HG02642 (cell line): ENCODE measurements around the gene TRIM17.

Source experiments
- ATAC-seq: cut with Tn5 transposase; IDR thresholded peaks from one replicate; pipeline ENCODE4 v1.9.1; 2021; ENCODE audit warnings: mild to moderate bottlenecking; ENCODE audit not compliant: unreplicated experiment, poor library complexity

The TRIM17 gene

DNA sequence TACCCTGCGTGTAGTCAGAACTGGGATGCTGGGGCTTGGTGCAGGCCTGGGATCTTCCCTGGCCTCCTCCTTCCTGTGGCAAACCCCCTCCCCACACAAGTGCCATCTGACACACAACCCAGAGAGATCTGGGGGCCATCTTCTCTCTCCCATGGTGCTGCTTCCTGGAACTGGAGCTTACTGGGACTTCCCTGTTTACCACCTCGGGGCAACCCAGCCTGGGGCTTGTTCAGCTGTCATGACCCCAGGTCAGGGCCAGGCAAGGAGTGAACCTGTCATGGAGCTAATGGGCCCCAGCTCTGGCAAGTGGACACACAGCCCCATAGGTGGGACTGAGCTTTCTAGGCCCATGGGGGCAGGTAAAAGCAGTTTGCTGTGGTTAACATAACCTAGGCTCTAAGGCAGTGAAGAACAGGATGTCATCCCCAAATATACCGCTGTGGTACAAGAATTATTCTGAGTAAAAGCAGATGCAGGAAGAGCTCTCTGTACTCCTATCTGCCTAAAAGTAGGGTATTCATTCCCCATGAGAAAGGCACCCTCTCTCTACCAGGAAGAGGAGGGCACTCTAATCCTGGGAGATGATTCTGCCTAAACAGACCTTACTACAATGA is 12.4 kb downstream of the TRIM17 start:
- no peak for ATAC-seq

DNA sequence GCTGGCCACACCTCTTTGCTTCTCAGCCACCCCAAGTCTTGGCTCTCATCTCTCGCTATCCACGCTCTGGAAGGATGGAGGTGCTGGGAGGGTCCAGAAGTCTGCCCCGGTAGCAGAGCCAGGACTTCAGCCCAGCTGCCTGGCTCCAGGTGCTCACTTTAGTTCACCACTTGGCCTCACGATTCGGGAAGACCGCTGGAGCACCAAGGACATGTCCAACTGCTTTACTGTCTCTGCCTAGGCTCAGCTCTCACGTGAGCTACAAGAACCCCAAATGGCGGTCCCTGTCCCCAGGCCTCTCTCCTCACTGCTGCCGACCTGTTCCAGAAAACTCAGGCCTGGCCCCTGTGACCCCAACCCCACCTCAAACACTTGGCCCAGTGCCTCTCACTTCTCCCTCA is 13.4 kb downstream of the TRIM17 start:
- no peak for ATAC-seq

DNA sequence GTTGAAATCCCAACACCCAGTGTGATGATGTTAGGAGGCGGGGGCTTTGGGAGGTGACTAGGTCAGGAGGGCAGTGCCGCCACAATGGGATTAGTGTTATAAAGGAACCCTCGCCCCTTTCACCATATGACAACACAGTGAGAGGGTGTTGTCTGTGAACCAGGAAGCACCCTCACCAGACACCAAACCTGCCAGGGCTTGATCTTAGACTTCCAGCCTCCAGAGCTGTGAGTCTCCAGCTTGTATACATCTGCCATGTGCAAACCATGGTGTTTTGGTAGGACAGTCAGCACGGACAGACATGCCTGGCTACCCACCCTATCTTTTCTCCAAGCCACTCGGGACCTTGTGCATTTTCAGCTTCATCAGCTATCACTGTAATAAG is 14.0 kb downstream of the TRIM17 start:
- no peak for ATAC-seq

DNA sequence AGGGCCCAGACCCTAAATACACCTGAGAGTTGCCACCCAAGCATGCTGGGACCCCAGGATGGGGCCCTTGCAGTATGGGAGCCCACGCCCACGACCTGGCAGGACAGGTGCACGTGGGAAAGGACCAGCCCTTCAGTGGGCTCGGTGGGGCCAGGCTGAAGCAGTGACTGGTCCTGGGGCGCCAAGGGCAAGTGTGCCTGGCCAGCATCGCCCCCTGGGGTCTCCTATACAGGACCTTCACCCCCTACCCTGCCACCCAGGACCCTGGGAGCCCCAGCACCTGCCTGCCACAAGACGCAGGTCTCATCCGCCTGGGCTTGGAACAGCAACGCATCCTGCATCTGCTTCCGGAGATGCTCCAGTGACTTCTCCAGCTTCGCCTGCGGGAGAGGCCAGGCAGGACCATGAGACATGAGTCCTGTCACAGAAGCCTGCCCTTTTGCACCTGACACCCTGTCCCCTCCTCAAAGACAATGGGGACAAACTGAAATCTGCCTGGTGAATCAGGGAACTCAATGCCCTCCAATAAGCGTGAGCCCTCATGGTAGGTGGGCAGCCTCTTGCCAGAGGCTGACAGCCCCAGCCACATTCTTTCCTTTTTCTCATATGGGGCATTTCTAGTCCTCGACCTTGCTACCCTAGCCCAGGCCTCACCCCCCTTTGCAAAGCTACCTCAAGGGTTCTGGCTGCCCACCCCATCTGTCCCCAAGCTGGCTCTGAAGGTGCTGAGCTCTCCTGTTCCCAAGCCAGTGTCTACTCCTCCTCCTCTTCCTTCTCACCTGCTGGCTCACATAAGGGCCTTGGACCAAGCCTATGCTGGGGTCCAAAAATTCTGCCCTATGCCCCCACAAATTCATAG is 14.7 kb downstream of the TRIM17 start:
- no peak for ATAC-seq

DNA sequence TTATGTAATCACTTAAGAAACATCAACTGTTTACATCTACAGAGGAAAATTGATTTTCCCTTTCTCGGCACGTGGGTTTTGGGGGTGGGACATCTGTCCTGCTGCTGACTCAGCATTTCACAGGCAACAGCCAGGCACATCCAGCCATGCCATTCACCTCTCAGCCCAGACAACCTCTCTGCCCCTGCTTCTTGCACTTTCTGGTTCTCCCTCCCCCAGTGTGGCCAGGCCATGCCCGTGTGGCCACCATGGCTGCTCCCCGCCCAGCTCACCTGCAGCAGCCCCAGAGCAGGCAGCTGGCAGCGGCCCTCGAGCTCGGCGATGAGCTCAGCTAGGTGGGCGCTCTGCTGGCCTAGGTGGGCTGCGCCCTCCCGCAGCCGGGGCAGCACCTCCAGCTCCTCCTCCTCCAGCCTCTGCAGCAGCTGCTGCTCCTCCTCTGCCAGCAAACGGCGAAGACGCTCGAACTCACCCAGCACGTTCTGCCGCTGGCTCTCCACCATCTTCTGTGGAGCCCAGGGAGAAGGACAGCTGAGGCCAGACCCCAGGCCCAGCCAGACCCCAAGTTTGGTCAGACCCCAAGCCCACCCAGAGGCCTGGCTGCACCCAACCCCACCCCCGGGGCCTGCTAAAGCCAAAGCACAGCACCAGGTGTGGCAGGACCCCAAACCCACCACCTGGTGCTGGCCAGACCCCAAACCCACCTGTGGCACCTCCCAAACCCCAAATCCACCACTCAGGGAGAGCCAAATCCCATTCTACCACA is 15.8 kb downstream of the TRIM17 start:
- ATAC-seq, result no peak

DNA sequence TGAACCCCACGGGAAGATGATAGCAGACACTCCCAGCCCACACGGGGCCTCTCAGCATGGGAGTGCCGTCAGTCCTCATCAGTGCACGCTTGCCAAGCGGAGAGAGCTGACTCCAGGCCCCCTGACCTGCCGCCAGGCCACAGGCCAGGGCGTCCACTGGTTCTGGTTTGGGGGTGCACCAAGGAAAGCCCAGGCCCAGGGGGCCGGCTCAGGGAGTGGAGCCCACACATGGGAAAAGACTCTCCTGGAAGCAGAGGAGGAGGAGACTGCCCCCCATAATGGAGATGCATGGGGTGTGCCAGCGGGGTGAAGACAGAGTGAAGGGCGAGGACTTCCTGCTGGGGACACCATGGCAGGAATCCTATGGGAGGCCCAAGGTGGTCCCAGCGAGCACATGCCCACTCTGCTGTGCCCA is 16.4 kb downstream of the TRIM17 start:
- no peak for ATAC-seq

DNA sequence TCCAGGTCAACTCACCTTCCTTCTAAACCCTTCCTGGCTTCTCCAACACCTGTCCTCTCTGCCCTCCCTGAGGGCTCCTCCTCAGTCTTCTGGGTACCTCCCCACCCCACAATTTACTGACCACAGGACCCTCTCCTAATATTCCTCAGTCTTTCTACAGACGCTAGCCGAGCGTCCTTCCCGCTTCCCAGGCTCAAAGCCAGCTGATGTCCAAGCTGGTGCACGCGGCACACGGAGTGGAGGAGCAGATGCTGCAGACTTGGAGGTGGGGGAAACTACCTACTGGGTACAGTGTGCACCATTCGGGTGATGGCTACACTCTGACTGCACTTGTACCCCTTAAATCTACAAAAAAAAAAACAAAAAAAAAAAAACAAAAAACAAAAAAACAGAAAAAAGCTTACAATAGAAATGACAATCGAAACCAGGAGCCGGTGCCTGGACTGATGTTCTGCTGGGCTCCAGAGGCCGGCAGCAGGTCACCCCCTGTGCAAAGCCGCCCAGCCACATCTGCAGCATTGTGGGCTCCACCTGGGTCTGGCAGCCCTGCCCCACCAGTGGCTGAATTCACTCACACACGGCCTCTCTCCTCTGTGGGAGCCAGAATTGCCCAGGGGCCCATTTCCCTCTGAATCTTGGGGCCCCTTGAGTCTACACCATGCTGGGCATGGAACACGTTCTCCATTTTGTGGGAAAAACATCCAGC is 17.0 kb downstream of the TRIM17 start:
- ATAC-seq, result no peak

DNA sequence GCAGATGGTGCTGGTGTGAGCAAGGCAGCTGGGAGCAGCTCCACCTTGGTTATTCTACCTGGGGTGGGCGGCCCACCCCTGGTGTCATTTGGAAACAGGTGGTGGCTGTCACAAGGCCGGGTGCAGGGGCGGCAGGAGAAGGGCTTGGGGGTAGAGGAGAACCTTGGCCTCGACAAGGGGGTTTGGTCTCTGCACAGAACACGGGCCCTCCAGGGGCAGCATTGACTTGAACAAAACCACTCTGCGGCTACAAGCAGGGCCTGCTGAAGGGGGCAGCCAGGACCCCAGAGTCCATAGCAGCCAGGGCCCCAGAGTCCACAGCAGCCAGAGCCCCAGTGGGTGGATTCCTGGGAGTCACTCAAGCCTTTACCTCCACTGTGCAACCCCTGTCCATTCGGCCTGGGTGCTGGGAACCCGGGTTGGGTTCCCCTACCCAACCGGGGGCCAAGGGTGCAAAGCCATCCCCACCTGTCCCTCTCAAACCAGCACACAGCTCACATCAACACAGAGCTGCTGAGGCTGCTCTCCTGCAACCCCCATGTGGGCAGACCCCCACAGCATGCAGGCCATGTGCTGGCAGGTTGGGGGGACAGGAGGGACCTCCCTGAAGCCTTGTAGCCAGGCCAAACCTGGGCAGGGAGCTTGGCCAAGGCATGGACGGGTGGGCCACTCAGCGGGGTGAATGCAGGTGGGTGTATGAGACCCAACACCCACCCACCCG is 17.8 kb downstream of the TRIM17 start:
- ATAC-seq, result no peak

DNA sequence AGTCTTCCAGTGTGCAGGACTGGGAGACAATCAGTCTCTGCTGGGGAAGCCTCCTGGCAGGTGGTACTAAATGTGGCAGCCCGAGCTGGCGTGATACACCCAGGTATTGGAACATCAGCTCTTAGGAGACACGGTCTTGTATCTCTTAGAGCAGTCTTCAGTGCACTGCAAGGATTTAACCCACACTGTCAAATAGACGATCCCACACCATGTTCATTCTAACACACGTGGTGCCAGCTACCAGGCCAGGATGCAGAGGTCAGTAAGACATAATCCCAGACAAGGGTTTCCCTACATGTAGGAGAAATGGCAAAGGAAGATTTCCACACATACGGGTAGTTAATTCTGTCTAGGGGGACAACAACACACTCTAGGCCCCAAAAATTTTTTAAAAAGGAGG is 18.7 kb downstream of the TRIM17 start:
- ATAC-seq, result no peak

DNA sequence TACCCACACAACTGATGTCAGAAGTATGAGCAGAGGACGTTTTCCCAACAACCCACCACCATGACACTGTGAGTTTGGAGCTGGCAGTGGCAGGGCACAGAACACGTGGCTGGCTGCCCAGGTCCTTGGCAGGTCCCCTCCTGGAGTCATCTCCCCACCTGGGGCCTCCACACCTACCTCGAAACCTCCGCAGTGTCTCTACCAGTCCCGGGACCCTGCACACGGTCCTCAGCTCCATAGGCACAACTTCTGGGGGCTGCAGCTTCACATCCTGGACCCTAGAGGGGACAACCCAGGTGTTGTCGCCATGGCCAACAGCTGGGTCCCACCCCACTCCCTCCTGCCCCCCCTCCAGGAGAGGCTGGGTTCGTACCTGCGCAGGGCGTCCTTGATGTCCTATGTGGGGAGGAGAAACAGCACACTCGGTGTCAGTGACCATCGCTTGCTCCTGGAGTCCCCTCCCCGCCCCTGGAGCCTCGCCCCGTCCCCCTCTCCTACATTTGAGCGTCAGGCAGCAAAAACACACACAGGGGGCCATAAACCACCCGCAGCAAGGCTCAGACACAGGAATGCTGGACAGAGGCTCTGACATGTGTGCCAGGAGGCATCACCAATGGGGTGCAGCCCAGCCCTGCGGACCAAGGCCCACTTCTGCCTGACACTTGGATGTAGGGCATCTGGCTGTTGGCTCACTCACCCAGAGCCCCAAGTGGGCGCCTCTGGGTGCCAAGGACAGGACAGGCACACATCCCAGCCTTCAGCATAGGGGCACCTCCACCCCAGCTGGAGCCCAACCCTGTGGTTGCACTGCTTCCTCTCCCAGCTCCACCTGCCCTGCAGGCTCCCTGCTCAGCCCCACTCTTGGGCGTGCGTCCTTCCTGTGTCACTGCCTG is 19.6 kb downstream of the TRIM17 start:
- no peak for ATAC-seq

DNA sequence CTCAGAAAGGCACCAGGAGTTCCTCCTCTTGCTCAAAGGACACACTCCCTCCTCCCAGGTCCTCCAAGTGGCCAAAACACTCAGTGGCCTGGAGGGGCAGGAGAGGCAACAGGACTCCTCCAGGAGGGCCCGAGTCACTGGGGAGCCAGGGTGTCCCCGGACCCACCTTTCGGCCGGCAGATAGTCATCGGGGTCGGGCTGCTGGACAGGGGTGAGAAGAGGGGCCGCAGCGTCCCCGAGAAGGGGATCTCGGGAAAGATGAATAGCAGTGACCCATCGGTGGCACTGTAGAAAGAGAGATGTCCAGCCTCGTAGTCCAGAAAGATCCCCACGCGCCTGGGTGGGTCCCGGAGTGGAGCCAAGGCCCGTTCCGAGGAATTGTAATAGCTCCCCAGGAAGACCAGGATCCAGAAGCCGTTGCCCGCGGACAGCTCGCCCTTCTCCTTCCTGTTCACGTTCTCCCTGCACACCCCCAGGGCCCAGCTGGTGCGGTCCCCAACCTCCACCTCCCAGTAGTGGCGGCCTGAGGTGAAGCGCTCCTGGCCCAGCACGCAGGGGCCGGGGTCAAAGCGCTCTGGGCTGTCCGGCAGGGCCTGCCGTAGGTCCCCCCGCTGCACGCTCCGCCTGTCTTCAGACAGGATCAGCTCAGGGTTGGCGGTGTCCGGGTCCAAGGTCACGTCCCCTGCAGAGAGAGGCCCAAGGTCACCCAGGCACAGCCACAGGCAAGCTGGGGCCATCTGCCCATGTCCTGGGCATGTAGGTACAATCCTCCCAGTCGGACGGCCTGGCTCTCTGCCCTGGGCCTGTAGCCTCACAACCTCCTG is 21.9 kb downstream of the TRIM17 start:
- ATAC-seq, result no peak

DNA sequence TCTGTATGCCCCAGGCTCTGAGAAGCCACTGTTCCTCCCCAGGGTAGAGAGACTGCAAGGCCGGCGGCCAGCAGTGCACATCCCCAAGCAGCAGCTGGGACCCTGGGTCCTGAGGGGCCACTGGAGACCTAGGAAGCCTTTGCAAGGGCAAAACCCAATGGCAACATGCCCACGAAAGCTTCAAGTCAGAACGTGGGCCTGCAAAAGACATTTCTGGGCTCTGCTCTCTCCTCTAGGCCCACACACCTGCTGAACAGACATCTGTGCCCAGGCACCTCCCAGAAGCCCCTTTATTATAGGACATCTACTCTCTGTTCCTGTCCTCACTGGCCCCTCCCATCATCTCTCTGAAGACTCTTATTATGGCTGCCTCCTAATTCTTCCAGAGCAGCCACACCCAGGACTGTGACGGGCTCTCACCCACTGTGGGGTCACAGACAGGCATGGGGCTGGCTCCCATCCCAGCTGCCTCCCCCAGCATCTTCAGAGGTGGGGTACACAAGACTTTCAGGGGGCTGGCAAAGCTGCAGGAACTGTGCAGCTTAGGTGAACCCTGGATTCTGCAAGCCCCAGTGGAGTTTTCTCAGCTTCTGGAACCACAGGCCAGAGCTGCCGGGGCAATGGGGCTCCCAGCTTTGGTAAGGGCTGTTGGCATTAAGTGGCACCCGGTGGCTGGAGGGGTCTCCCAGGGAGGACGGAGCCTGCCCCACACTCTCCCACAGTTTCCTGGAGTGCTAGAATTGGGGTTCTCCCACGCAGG is 22.7 kb downstream of the TRIM17 start:
- no peak for ATAC-seq

DNA sequence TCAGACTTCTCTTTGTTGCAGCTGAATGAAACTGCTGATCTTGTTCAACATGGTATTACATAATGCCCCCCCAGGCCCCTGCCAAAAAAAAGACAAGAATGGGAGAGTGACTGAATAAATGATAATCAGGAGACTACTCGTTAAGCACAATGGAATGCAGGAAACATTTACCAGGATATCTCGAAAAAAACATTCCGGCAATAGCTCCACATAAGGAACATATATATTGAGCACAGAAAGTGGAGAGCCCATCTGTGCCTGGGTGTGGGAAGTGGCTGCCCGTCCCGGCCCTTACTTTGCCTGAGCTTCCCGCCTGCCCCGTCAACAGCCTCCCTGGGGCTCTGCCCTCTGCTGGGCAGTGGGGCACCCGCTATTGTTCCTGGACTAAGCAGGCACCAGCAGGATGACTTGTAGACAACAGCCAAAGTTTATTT is 23.4 kb downstream of the TRIM17 start:
- no peak for ATAC-seq

DNA sequence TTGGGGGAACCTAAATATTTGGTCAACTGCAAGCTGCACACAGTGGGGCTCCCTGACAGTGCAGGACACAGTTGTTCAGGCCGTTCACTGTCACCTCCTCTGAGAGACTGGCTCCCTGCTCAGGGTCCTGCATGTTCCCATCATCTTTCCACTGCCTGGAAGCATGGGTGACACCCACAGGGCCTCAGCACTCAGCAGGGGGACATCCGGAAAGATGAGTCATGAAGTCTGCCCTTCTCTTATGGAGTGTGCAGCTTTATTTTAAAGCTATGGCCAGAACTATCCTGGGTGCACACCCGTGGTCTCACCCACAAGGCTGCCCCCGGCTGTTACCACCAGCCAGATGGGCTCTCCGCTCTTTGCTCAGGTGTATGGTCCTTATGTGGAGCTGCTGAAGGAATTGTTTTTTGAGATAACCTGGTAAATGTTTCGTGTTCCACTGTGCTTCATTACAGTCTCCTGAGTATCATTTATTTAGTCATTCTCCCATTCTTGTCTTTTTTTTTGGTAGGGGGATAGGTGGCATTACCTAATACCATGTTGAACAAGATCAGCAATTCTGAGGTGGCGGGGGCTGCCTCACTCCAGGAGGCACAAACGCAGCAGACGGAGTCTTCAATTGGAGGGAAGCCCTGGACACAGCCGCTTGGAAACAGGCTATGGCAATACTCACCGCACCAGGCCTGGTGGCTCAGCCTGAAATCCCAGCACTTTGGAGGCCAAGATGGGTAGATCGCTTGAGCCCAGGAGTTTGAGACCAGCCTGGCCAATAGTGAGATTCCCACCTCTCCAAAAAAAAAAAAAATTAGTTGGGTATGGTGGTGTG is 24.3 kb downstream of the TRIM17 start:
- ATAC-seq, result no peak

DNA sequence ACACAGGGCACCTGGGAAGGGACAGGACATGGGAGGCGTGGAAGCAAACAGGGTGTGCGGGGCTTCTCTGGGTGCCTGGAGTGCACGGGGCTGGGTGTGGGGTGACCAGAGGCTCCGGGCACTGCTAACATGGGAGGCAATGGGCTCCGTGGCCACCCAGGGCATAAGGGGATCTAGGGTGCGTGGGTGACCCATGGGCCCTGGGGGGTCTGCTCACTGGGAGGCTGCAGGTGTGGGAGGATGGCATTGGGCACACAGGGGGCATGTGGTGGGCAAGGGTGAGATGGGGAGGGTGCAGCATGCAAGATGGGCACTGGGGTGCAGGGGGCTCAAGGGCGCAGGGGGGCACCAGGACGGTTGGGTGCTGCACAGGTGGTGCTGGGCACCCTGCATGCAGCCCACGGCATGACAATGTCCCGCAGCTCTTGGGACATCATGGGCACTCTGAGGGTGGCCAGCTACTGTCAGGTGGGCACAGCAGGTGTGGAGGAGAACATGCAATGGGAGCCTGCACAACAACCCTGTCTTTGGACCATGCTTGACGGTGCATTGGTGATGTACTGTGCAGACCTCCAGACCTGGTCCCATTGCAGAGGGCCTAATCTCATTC is 25.1 kb downstream of the TRIM17 start:
- ATAC-seq, result no peak

DNA sequence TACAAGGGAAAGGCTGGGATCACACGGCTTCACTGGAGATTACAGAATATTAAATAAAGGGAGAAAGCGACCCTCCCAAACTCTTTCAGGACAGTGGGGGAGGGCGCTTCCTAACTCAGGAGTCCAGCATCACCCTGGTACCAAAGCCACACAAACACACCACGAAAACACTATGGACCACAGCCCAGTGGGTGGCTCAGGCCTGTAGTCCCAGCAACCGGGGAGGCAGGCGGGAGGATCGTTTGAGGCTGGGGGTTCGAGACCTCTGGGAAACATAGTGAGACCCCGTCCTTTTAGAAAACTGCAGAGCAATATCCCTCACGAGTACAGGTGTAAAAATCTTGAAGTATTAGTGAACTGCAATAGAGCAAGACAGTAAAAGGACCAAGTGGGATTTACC is 26.0 kb downstream of the TRIM17 start:
- ATAC-seq, result no peak
